Inferior parietal cortex (tissue), 1 donor: Measurements from ENCODE around the gene SASH1.

ENCODE experiments used
- DNase-seq: peaks from one replicate; pipeline ENCODE4 v3.0.0-alpha.2; 2016; ENCODE audit errors: extremely low spot score

The SASH1 gene

DNA sequence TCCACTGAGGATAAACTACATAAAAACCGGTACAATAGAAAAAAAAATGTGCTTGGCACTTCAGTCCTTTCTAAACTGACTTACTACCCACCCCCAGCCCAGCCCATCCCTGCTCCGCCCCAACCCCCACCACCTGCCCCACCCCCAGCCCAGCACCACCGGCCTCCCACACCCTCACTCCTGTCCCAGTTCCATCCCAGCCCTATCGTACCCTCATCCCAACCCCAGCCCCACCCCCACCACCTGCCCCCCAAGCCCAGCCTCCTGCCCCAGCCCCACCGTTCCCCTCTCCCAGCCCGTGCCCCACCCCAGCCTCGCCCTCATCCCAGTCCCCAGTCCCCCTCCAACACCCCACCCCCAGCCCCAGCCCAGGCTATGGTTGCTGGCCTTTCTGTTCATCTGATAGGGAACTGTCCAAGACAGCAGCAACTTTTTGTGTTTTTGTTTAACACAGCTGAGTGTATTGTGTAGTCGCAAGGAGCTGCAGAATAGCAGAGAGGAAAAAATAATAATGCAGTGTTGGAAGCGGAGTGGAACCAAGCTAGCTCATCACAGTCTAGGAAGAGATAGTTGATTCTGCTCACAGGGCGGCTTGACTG is 61.9 kb downstream of the SASH1 start:
- no peak for DNase-seq

DNA sequence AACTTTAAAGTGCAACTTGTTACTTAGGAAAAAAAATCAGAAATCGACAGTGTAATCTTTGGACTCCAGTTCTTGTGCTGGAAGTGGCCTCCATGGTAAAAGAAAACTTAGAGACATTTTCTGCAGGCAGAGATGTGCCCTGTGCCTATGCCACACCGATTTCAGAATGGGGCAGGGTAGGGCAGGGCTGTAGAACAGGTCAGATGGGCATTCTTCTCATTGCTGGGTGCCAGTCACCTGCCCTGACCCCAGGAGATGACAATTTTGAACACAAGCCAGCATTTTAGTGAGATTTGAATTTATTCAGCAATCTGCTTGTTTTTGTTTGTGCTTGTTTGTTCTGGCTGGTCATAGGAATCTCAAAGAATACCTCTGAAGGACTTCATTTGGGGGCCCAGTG is 63.3 kb downstream of the SASH1 start:
- no peak for DNase-seq

DNA sequence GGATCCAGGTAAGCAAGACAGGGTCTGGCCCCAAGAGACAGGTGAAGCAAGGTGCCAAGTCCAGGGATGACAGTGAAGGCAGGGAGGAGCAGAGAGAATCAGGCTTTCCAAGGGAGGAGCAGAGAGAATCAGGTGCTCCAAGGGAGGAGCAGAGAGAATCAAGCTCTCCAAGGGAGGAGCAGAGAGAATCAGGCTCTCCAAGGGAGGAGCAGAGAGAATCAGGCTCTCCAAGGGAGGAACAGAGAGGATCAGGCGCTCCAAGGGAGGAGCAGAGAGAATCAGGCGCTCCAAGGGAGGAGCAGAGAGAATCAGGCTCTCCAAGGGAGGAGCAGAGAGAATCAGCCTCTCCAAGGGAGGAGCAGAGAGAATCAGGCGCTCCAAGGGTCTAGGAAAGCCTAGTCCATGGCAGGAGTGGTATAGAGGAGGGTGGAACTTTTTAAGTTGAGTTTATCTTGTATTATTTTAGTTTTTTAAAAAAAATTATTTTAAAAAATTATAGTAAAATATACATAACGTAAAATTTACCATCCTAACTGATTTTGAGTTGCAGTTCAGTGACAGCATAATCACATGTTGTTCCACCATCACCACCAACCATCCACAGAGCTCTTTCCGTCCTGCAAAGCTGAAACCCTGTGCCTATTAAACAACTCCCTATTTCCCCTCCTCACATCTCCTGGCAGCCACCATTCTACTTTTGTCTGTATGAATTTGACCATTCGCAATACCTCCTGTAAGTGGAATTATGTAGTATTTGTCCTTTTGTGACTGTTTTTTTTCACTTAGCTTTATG is 64.1 kb downstream of the SASH1 start:
- no peak for DNase-seq

DNA sequence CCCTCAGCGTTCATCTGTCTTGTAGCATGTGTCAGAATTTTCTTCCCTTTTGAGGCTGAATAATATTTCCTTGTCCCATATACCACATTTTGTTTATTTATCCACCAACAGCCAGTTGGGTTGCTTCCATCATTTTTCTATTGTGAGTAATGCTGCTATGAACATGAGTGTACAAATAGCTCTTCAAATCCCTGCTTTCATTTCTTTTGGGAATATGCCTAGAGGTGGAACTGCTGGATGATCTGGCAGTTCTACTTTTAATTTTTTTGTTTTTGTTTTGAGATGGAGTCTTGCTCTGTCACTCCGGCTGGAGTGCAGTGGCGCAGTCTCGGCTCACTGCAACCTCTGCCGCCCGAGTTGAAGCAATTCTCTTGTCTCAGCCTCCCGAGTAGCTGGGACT is 64.7 kb downstream of the SASH1 start:
- DNase-seq = no peak

DNA sequence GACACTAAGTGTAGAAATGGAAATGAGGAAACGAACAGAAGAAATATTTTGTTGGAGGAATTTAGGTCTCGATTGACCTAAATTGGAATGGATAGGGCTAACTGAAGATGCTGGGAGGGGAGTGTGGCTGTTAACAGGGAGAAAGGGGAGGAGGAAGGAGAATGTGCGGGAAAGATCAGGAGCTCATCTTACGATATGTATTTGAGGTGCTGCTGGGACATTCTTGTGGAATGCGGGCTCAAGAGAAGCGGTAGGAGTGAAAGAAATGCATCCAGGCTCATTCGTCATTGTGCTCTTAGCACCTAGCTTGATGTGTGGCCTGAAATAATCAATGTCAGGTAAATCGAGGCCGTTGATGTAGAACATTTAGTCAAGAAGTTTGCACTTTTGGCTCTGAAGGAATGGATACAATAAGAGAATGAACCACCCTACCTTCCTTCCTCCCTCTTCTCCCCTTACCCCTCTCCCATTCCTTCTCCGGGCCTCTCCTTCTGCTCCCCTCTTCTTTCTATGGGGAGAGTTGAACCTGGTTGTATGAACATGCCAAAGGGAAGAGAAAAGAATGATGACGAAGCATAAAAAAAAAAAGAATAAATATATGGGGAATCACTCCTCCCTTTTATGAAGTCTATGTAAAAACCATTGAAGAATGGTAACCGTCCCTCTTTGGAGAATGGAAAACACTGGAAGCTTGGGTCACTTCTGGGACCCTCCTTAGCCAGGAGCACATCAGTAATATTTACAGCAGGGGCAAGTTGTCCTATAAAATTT is 70.9 kb downstream of the SASH1 start:
- DNase-seq = no peak

DNA sequence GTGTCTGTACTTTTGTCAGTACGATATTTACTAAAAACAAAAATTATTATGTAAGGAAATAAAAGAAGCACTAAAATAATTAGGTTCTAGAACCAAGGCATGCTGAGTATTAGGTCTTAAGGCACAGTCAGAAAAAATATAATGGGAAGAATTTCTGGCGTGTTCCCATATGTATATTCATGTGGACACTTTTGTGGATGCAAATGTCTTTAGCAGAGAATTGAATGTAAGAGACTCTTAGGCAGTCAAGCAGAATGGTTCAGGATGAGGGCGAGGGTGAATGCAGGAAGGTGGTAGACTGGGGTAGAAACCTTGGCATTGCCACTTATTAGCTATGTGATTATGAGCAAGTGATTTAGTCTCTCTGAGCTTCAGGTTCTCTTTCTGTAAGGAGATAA is 71.5 kb downstream of the SASH1 start:
- no peak for DNase-seq

DNA sequence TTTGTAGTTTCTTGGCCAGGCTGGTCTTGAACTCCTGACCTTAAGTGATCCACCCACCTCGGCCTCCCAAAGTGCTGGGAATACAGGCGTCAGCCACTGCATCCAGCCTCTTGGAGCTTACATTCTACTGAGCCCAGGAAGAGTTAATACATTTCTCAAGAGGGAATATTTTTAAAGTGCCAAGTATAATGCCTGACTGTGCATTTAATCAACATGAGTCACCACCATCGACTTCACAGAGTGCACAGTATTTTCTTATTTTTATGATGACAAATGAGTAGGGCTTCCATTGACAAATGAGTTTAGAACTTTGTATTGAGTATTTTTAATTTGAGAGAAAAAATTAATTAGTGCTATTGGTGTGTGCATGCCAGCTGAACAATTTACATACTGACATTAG is 72.2 kb downstream of the SASH1 start:
- DNase-seq = no peak

DNA sequence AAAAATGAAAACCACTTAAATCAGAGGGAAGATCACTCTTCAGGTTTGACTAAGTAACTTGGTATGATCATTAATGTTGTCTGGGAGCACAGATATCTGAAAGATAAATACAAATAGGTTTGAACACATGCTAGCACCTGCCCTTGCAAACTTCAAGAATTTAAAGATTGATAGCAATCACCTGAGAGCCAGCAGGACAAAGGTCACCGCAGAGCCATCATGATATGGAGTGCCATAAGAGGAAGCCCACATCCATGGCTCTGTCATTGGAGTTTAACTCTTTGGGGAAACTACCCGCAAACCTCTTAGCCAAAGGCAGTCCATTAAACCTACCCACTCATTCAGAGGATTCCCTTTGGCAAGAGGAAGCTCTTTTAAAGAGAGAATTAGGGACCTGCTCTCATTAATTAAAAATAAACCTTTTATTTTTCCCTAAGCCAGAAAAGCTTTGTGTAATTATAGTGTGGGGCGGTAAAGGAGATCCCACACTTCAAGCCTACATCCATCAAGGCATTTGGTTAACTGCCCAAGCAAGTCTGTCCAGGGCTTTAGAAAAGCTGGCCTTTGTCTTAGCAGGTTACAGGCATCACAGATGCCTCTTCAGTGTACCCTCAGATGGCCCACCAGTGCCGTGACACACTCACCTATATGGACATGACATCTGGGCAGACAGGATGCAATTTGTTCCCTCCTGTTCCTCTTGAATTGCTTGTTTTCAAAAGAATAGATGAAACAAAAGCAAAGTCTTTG is 73.0 kb downstream of the SASH1 start:
- DNase-seq = no peak

DNA sequence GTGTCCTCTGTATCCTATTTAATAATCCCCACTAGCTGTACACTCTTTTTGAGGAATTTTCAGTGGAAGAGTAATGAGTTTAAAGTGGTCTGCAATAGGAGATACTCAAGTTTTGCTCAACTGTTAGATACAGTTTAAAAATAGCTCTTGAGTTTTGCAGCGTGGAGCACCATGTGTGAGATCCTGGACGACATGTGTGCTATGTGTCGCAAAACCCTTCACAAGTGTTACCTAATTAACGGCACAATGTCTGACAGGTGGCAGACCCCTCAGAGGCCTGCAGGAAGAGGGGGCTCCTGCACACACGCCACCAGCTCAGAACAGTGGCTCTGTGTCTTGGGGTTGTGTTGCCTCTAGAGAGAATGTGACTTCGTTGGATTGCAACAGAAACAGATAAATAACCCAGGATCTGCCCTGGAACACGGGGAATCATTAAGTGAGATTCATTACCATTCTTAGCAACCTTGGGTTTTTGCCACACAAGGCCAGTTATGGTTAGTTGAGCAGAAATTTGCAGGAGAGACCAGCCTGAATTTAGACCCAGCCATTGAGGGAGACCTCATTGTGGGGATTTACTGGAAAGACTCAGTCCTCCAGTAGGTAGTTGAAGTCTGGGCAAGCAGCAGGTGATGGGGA is 73.8 kb downstream of the SASH1 start:
- DNase-seq = no peak

DNA sequence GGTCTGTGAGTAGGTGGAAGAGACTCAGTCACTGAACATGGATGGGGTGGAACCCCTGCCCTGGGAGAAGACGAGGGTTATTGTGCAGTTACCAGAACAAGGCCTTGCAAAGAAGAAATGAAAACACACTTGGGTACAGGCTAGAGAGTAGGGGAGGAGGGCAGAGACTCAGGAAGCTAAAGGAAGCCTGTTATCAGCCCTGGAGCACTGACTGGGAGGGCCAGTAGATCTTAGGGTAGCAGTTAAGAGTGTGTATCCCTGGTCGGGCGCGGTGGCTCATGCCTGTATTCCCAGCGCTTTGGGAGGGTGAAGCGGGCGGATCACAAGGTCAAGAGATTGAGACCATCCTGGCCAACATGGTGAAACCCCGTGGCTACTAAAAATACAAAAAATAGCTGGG is 74.4 kb downstream of the SASH1 start:
- DNase-seq = no peak

DNA sequence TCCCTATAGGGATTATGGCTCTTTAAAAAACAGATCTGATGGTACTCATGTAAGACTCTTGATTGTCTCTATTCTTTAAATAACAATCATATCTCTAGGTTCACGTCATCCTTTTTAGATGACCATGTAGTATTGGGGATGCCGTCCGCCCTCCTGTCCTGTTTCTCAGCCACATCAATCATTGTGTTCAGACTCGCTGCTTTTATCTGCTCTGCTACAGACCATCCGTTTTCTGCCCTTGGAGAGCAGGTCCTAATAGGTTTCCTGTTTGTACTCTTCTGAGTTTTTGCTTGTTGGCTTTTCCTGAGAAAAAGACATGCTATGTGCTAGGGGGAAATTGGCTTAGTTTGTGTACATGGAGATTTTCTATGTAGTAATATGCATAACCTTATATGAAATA is 76.8 kb downstream of the SASH1 start:
- no peak for DNase-seq

DNA sequence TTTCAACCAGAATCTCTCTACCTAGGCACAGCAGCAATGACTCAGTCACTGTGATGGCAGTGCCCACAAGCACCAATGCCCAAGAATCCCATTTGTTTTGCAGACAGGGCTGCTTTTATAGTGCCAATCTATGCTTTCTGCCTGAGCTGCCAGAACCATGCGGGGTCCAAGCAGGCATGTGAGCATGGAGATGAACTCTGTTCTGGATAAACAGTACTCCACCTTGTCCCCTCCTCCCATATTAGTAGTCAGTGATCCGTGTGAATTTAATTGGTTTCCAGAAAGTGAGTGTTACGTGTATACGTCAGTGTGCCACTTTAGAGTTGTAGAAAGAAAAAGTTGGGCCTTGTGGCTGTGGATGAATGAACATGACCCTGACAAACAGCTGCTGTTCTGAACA is 79.4 kb downstream of the SASH1 start:
- no peak for DNase-seq

DNA sequence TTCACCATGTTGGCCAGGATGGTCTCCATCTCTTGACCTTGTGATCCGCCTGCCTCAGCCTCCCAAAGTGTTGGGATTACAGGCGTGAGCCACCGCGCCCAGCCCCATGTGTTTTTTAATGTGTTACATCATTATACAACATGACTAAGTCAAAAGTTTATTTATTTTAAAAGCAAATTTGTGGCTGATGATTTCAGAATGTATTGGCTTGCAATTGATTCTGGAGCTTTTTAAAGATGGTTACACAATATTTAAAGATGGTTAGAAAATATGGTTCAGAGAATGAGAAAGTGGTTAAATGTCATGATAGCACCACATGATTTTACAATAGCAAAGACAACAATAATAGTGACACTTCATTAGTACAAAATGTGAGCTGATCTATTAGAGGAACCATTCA is 80.5 kb downstream of the SASH1 start:
- no peak for DNase-seq

DNA sequence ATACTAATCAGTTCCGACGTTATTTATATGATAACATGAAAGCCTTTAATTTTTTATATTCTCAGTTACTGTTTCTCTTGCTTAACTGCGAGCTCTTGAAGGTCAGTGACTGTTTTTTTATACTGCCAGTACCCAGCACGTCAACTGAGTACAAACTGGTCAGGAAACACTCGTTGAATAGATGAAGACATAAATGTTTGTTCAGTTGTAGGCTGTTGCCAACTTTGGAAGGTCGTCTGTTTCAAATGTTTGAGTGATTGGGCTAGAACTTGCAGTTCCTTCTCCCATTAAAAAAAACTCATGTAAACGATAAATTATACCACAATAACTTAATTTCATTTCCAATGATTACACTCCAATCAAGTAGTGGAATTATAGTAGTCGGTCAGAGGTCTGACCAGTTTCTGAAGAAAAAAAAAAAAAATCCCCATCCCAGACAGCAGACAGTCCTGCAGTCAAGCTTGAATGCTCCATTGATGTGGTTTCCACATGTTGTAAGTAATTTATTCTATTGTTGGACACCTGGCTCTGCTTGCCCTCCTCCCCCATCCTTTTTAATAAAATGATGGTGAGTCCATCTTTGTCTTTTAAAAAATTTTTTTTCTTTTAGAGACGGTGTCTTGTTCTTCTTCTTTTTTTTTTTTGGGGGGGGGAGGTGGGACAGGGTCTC is 81.1 kb downstream of the SASH1 start:
- no peak for DNase-seq

DNA sequence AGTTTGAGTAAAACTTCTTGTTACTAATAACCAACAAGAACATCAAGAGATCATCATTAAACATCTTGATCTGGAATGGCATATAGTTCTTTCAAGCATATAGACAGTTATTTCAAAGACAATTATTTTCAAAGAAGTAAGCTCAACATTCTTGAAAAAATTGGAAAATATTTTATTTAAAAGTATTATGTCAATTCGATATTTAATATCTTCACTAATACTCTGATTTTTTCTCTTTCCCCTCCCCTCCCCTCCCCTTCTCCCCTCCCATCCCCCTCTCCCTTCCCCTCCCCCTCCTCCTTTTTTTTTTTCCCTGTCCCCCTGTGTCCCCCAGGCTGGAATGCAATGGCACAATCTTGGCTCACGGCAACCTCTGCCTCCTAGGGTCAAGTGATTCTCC is 82.8 kb downstream of the SASH1 start:
- DNase-seq = no peak

DNA sequence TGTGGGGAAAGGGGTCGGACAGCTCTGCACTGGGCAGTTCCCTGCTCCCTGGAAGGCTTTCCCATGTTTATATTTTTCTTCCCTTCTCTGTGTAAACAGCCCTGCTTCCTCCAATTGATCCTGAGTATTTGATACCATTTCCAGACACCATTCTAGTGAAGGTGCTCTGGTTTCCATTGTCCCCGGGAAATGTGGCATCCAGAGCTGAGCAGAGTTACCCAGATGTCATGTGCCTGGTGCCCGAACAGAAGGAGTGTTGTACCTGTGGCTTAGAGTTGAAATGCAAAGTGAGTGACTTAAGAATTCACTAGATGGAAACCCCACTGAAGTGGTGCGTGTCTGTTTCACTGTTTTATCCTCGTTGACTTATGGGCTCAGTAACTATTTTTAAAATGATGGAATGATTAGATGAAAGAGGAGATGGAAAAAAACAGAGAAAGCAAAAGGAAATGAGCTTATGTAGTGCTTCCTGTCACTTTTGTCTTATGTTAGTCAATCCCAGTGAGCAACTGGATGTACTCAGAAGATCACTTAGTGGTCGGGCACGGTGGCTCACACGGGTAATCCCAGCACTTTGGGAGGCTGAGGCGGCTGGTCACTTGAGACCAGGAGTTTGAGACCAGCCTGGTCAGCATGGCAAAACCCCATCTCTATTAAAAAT is 83.8 kb downstream of the SASH1 start:
- no peak for DNase-seq

DNA sequence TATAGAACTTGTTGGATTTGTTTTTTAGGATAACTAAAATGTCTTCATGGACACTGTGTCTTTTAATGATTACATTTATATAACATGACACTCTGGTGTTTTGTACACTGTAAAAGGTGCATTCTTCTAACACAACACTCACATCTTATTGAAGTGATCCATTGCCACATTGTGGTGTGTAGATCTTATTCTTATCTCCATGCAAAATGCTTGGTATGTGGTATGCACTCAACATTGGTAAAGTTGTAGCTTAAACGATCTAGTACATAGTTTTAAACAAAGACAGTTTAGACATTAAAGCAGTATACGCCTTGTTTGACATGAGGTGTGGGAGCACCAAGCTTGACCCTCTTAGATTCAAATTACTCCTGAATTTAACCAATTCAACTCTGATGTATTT is 84.7 kb downstream of the SASH1 start:
- DNase-seq = no peak

DNA sequence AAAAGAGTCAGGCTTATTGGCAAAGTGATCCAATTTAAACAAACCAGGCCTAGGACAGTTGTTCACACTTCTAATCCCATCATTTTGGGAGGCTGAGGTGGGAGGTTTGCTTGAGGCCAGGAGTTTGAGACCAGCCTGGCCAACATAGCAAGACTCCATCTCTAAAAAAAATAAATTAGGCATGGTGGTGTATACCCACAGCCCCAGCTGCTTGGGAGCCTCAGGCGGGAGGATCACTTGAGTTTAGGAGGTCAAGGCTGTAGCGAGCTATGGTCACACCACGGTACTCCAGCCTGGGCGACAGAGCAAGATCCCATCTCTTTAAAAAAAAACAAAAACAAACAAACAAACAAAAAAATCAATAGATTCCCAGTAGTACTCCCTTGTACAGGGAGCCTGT is 86.8 kb downstream of the SASH1 start:
- DNase-seq = no peak

DNA sequence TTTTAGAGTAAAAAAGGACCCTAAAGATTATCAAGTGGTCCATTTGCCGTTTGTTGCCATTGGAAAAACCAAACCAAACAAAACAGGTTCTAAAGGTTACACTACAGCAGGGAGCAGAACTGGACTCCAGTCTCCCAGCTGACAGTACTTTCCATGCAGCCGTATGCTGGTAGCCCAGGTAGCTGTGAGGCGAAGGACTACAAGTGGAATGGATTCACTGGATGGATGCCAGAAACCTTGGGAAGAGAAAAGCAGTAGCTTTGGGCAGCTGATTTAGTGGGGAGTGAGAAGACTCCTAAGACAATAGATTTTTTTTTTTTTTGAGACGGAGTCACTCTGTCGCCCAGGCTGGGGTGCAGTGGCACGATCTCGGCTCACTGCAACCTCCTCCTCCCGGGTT is 88.3 kb downstream of the SASH1 start:
- no peak for DNase-seq

DNA sequence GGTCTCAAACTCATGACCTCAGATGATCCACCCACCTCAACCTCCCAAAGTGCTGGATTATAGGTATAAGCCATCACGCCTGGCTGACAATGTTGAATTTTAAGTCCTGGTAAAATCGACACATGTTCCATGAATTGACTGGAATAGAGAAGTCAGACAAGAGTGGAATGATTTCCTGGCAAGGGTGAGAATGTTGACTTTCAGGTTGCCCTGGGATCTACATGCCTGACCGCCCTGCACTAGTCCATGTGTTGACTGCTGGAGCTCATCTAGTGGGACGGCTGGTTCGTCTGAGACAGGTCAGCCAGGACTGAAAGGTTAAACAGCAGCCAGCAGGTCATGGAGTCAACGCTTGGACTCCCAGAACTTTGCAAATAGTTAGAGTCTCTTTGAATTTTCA is 88.8 kb downstream of the SASH1 start:
- no peak for DNase-seq

DNA sequence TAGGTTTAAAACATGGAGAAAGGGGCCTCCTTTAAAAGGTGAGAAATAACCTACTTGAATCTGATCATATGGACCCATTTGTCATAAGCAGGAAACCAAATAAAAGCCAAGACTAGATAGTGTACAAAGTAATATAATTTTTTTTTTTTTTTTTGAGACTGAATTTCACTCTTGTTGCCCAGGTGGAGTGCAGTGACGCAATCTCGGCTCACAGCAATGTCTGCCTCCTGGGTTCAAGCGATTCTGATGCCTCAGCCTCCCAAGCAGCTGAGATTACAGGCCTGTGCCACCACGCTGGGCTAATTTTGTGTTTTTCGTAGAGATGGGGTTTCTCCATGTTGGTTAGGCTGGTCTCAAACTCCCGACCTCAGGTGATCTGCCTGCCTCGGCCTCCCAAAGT is 89.2 kb downstream of the SASH1 start:
- no peak for DNase-seq
